Skeletal muscle tissue (tissue), 4 donors: ENCODE measurements around the gene CLINT1. TPM values are rescaled to one million over a fixed set of nuclear protein-coding genes. Genes with fewer than 3 reads are reported as not detected.

ENCODE experiments used
- H3K27ac ChIP-seq: one replicate; pipeline ENCODE4 v1.7.0; 2013; ENCODE audit warnings: mild to moderate bottlenecking, low read depth, low read length, inconsistent platforms
- H3K27me3 ChIP-seq, 3 donors: one replicate each; pipeline ENCODE4 v1.7.0; 2013; ENCODE audit warnings: low read length in 3 of 3; ENCODE audit not compliant: control insufficient read depth in 3 of 3, insufficient read depth in 3 of 3
- H3K36me3 ChIP-seq, 3 donors: one replicate each; pipeline ENCODE4 v1.7.0; 2013; ENCODE audit warnings: low read length in 3 of 3; ENCODE audit not compliant: control insufficient read depth in 3 of 3, insufficient read depth in 3 of 3
- H3K4me1 ChIP-seq, 3 donors: one replicate each; pipeline ENCODE4 v1.7.0; 2013; ENCODE audit warnings: low read length in 3 of 3, mild to moderate bottlenecking in 3 of 3; ENCODE audit not compliant: control insufficient read depth in 3 of 3, insufficient read depth in 3 of 3
- H3K4me3 ChIP-seq, 3 donors: one replicate each; pipeline ENCODE4 v1.7.0; 2013; ENCODE audit warnings: low read length in 3 of 3
- H3K9ac ChIP-seq, 3 donors: one replicate each; pipeline ENCODE4 v1.7.0; 2013; ENCODE audit warnings: low read length in 3 of 3, mild to moderate bottlenecking in 3 of 3, moderate library complexity in 2 of 3, low read depth in 1 of 3
- H3K9me3 ChIP-seq, 3 donors: one replicate each; pipeline ENCODE4 v1.7.0; 2013; ENCODE audit warnings: low read length in 3 of 3; ENCODE audit not compliant: control insufficient read depth in 3 of 3
- total RNA-seq: library from RNA; depleted of rRNA; stranded (reverse); fragments of >200 nt; gene quantifications from one replicate; pipeline ENCODE4 v1.2.3, GENCODE V29; 2014
- donor health status: Osteomylitis.

Gene CLINT1
- total RNA-seq, 1 donor from 2014 or later: 53.2 TPM

- H3K36me3 ChIP-seq: no peaks in the 10 kb centered on the region
- H3K4me1 ChIP-seq: peaks cover 4 to 13% (median 6%) of the 10 kb centered on the region in 3 donors
- no peak overlapping the region for H3K9ac ChIP-seq
- H3K4me3 ChIP-seq: no peak overlapping the region
- no peak overlapping the region for H3K27ac ChIP-seq
- H3K27me3 ChIP-seq: no peaks in the 10 kb centered on the region
- no peaks in the 10 kb centered on the region for H3K9me3 ChIP-seq
Observed at GRCh38 chr5:157821822-157822622, 36.9 kb downstream of the CLINT1 start.

- no peak overlapping the region for H3K4me3 ChIP-seq
- H3K27me3 ChIP-seq: no peaks in the 10 kb centered on the region
- H3K36me3 ChIP-seq: no peaks in the 10 kb centered on the region
- no peak overlapping the region for H3K27ac ChIP-seq
- no peaks in the 10 kb centered on the region for H3K9me3 ChIP-seq
- H3K9ac ChIP-seq: no peak overlapping the region
- H3K4me1 ChIP-seq: peaks cover 4 to 8% (median 6%) of the 10 kb centered on the region in 3 donors
Observed at GRCh38 chr5:157821405-157821804, 37.5 kb downstream of the CLINT1 start.

GRCh38 chr5:157820593-157821252 is 38.2 kb downstream of the CLINT1 start:
- H3K27me3 ChIP-seq: no peaks in the 10 kb centered on the region
- no peak overlapping the region for H3K27ac ChIP-seq
- no peaks in the 10 kb centered on the region for H3K36me3 ChIP-seq
- H3K9me3 ChIP-seq: no peaks in the 10 kb centered on the region
- peaks cover 4 to 8% (median 6%) of the 10 kb centered on the region in 3 donors for H3K4me1 ChIP-seq
- H3K4me3 ChIP-seq: no peak overlapping the region
- H3K9ac ChIP-seq: peak overlapping the region in 1 of 3 donors; percentile 51

- Histone ChIP-seq H3K36me3 (peaks cover 0 to 4% (median 4%) of the 10 kb centered on the region in 3 donors), H3K9me3 (no peaks in the 10 kb centered on the region), H3K9ac (no peak overlapping the region), H3K4me1 (peaks cover 4 to 8% (median 6%) of the 10 kb centered on the region in 3 donors), H3K27me3 (no peaks in the 10 kb centered on the region), H3K27ac (no peak overlapping the region), H3K4me3 (no peak overlapping the region)
Observed at GRCh38 chr5:157819502-157820115, 39.3 kb downstream of the CLINT1 start.

- no peak overlapping the region for H3K27ac ChIP-seq
- H3K9ac ChIP-seq: no peak overlapping the region
- no peak overlapping the region for H3K4me3 ChIP-seq
- H3K36me3 ChIP-seq: peaks cover 7 to 14% (median 10%) of the 10 kb centered on the region in 3 donors
- no peaks in the 10 kb centered on the region for H3K27me3 ChIP-seq
- H3K4me1 ChIP-seq: peaks cover 4 to 8% (median 6%) of the 10 kb centered on the region in 3 donors
- no peaks in the 10 kb centered on the region for H3K9me3 ChIP-seq
Observed at GRCh38 chr5:157818368-157818767, 40.6 kb downstream of the CLINT1 start.

GRCh38 chr5:157817928-157818327 is 41.0 kb downstream of the CLINT1 start:
- H3K36me3 ChIP-seq: peaks cover 8 to 16% (median 11%) of the 10 kb centered on the region in 3 donors
- peaks cover 4 to 8% (median 6%) of the 10 kb centered on the region in 3 donors for H3K4me1 ChIP-seq
- H3K4me3 ChIP-seq: no peak overlapping the region
- H3K27ac ChIP-seq: no peak overlapping the region
- H3K9me3 ChIP-seq: no peaks in the 10 kb centered on the region
- H3K27me3 ChIP-seq: no peaks in the 10 kb centered on the region
- no peak overlapping the region for H3K9ac ChIP-seq

- Histone ChIP-seq H3K9ac (no peak overlapping the region), H3K36me3 (peaks cover 11 to 20% (median 14%) of the 10 kb centered on the region in 3 donors), H3K9me3 (no peaks in the 10 kb centered on the region), H3K4me1 (peaks cover 4 to 8% (median 6%) of the 10 kb centered on the region in 3 donors), H3K4me3 (no peak overlapping the region), H3K27ac (no peak overlapping the region), H3K27me3 (no peaks in the 10 kb centered on the region)
Observed at GRCh38 chr5:157817387-157817702, 41.6 kb downstream of the CLINT1 start.

GRCh38 chr5:157816682-157817386 is 42.1 kb downstream of the CLINT1 start:
- peaks cover 4 to 8% (median 6%) of the 10 kb centered on the region in 3 donors for H3K4me1 ChIP-seq
- H3K27me3 ChIP-seq: no peaks in the 10 kb centered on the region
- no peak overlapping the region for H3K4me3 ChIP-seq
- peaks cover 11 to 22% (median 14%) of the 10 kb centered on the region in 3 donors for H3K36me3 ChIP-seq
- H3K9me3 ChIP-seq: no peaks in the 10 kb centered on the region
- H3K27ac ChIP-seq: no peak overlapping the region
- no peak overlapping the region for H3K9ac ChIP-seq

- Histone ChIP-seq H3K27ac (no peak overlapping the region), H3K9ac (no peak overlapping the region), H3K36me3 (peaks cover 11 to 31% (median 22%) of the 10 kb centered on the region in 3 donors), H3K4me3 (no peak overlapping the region), H3K27me3 (no peaks in the 10 kb centered on the region), H3K4me1 (no peaks in the 10 kb centered on the region), H3K9me3 (no peaks in the 10 kb centered on the region)
Observed at GRCh38 chr5:157812086-157812485, 46.9 kb downstream of the CLINT1 start.
